Measurements from ENCODE around the gene HDAC10.

HDAC10 gene

GRCh38 chr22:50283821-50284220, 32.8 kb upstream of the HDAC10 start:
- H3K4me3 ChIP-seq (ENCODE audit: insufficient read depth, low read depth, low read length) = no peak overlapping the region
- no peak overlapping the region for H3K27ac ChIP-seq (ENCODE audit: insufficient read depth, low read depth, low read length, poor library complexity, severe bottlenecking)
- no peaks in the 10 kb centered on the region for H3K9me3 ChIP-seq (ENCODE audit: control insufficient read depth, low read length)
- H3K36me3 ChIP-seq (ENCODE audit: control insufficient read depth, insufficient read depth, low read length) = peaks cover 58% of the 10 kb centered on the region
- WGBS, 2 experiments = 97 to 98% methylated on average over 30 of the region's 30 CpGs
- no peaks in the 10 kb centered on the region for H3K27me3 ChIP-seq (ENCODE audit: control insufficient read depth, insufficient read depth, low read length, poor library complexity, severe bottlenecking)
- no peaks in the 10 kb centered on the region for H3K4me1 ChIP-seq (ENCODE audit: control insufficient read depth, insufficient read depth, low read length)

- Histone ChIP-seq H3K36me3 (ENCODE audit: control insufficient read depth, insufficient read depth, low read length) (peaks cover 62% of the 10 kb centered on the region), H3K27me3 (ENCODE audit: control insufficient read depth, insufficient read depth, low read length, poor library complexity, severe bottlenecking) (no peaks in the 10 kb centered on the region), H3K4me1 (ENCODE audit: control insufficient read depth, insufficient read depth, low read length) (no peaks in the 10 kb centered on the region), H3K27ac (ENCODE audit: insufficient read depth, low read depth, low read length, poor library complexity, severe bottlenecking) (no peak overlapping the region), H3K4me3 (ENCODE audit: insufficient read depth, low read depth, low read length) (no peak overlapping the region), H3K9me3 (ENCODE audit: control insufficient read depth, low read length) (no peaks in the 10 kb centered on the region)
- WGBS, 2 experiments = 96% methylated on average over 45 of the region's 45 CpGs
Measured at GRCh38 chr22:50282361-50283155, 31.5 kb upstream of the HDAC10 start.

DNA sequence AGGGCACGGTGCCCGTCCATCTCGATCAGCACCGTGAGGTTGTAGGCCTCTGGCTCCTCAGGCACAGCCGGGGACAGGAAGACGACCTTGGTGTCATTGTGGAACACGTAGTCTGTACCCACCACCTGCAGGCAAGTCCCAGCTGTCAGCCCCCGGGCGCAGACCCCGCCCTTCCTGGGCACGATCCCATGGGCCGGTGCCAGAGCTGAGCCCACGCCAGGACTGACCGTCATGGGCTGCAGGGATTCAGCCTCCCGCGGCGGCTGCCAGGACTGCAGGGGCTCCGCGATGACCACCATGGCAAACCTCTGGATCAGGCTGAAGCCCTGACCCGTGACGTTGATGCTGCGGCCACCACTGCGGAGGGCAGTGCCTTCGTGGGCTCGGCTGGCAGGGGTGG, 30.9 kb upstream of the HDAC10 start:
- peaks cover 67% of the 10 kb centered on the region for H3K36me3 ChIP-seq (ENCODE audit: control insufficient read depth, insufficient read depth, low read length)
- 95 to 96% methylated on average over 25 of the region's 25 CpGs for WGBS, 2 experiments
- no peak overlapping the region for H3K27ac ChIP-seq (ENCODE audit: insufficient read depth, low read depth, low read length, poor library complexity, severe bottlenecking)
- no peak overlapping the region for H3K4me3 ChIP-seq (ENCODE audit: insufficient read depth, low read depth, low read length)
- no peaks in the 10 kb centered on the region for H3K4me1 ChIP-seq (ENCODE audit: control insufficient read depth, insufficient read depth, low read length)
- H3K27me3 ChIP-seq (ENCODE audit: control insufficient read depth, insufficient read depth, low read length, poor library complexity, severe bottlenecking) = no peaks in the 10 kb centered on the region
- no peaks in the 10 kb centered on the region for H3K9me3 ChIP-seq (ENCODE audit: control insufficient read depth, low read length)

- H3K27me3 ChIP-seq (ENCODE audit: control insufficient read depth, insufficient read depth, low read length, poor library complexity, severe bottlenecking) = no peaks in the 10 kb centered on the region
- no peak overlapping the region for H3K4me3 ChIP-seq (ENCODE audit: insufficient read depth, low read depth, low read length)
- peaks cover 68% of the 10 kb centered on the region for H3K36me3 ChIP-seq (ENCODE audit: control insufficient read depth, insufficient read depth, low read length)
- WGBS, 2 experiments = 96 to 97% methylated on average over 36 of the region's 36 CpGs
- H3K4me1 ChIP-seq (ENCODE audit: control insufficient read depth, insufficient read depth, low read length) = no peaks in the 10 kb centered on the region
- no peaks in the 10 kb centered on the region for H3K9me3 ChIP-seq (ENCODE audit: control insufficient read depth, low read length)
- H3K27ac ChIP-seq (ENCODE audit: insufficient read depth, low read depth, low read length, poor library complexity, severe bottlenecking) = no peak overlapping the region
Measured at GRCh38 chr22:50281384-50281760, 30.3 kb upstream of the HDAC10 start.

DNA sequence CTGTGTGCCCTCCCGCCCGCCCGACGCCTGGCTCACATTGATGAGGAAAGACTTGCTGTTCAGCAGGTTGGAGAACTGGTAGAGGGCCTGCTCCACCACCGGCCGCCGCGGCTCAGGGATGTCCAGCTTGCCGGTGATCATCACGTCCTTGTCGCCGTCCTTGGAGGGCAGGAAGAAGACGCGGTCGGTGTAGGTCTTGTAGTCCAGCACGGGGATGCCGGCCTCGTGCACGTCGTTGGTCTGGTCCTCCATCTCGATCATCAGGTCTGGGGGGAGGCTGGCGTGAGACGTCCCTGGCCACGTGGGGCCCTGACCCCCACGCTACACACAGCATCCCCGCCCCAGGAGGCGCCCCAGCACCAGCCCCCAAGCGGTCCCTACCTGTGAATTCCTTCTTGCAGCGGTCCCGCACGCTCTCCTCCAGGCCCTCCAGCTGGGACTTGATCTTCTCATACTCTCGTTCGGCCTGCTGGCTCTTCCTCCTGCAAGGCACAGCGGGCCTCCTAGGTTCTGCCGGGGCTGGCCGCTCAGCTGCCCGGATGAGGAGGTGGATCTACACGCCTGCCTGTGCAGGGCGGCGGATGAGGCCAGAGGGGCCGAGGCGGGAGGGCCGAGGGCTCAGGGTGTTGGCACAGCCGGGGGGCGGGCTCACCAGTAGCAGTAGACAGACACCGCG, 29.8 kb upstream of the HDAC10 start:
- peaks cover 68% of the 10 kb centered on the region for H3K36me3 ChIP-seq (ENCODE audit: control insufficient read depth, insufficient read depth, low read length)
- H3K9me3 ChIP-seq (ENCODE audit: control insufficient read depth, low read length) = no peaks in the 10 kb centered on the region
- H3K27ac ChIP-seq (ENCODE audit: insufficient read depth, low read depth, low read length, poor library complexity, severe bottlenecking) = no peak overlapping the region
- no peaks in the 10 kb centered on the region for H3K27me3 ChIP-seq (ENCODE audit: control insufficient read depth, insufficient read depth, low read length, poor library complexity, severe bottlenecking)
- 96 to 97% methylated on average over 47 of the region's 47 CpGs for WGBS, 2 experiments
- H3K4me3 ChIP-seq (ENCODE audit: insufficient read depth, low read depth, low read length) = no peak overlapping the region
- H3K4me1 ChIP-seq (ENCODE audit: control insufficient read depth, insufficient read depth, low read length) = no peaks in the 10 kb centered on the region

GRCh38 chr22:50280022-50280707, 29.1 kb upstream of the HDAC10 start:
- no peaks in the 10 kb centered on the region for H3K9me3 ChIP-seq (ENCODE audit: control insufficient read depth, low read length)
- peaks cover 72% of the 10 kb centered on the region for H3K36me3 ChIP-seq (ENCODE audit: control insufficient read depth, insufficient read depth, low read length)
- H3K27ac ChIP-seq (ENCODE audit: insufficient read depth, low read depth, low read length, poor library complexity, severe bottlenecking) = no peak overlapping the region
- H3K27me3 ChIP-seq (ENCODE audit: control insufficient read depth, insufficient read depth, low read length, poor library complexity, severe bottlenecking) = no peaks in the 10 kb centered on the region
- peaks cover 3% of the 10 kb centered on the region for H3K4me1 ChIP-seq (ENCODE audit: control insufficient read depth, insufficient read depth, low read length)
- H3K4me3 ChIP-seq (ENCODE audit: insufficient read depth, low read depth, low read length) = no peak overlapping the region
- 97% methylated on average over 38 of the region's 38 CpGs for WGBS, 2 experiments

DNA sequence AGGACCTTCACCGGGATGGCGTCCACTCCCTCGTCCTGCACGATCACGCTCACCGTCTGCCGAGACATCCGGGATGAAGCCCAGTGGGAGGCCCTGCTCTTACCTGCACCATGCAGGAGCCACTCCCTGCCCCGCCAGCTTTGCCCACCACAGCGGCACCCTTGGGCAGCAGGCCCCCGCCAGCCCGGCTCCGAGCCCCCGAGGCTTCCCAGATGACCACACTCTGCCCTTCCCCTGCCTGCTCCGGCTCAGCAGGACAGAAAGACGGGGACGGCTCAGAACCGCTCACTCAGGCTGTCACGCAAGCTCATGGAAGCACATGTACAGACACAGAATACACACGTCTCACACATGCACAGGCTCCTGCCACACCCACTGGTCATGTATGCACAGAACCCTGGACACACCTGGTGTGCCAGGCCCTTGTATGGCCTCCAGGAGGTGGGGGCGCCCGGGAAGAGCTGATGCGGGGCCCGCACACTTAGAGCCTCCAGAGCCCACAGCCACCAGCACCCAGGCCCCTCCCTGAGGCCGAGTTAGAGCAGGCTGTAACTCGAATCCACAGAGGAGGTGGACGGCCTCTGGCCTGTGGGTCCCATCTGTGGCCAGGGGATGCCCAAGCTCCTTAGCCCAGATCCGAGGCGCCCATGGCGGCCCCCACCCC, 28.0 kb upstream of the HDAC10 start:
- Histone ChIP-seq H3K9me3 (ENCODE audit: control insufficient read depth, low read length) (no peaks in the 10 kb centered on the region), H3K27ac (ENCODE audit: insufficient read depth, low read depth, low read length, poor library complexity, severe bottlenecking) (no peak overlapping the region), H3K27me3 (ENCODE audit: control insufficient read depth, insufficient read depth, low read length, poor library complexity, severe bottlenecking) (no peaks in the 10 kb centered on the region), H3K4me1 (ENCODE audit: control insufficient read depth, insufficient read depth, low read length) (peaks cover 8% of the 10 kb centered on the region), H3K36me3 (ENCODE audit: control insufficient read depth, insufficient read depth, low read length) (peaks cover 66% of the 10 kb centered on the region), H3K4me3 (ENCODE audit: insufficient read depth, low read depth, low read length) (no peak overlapping the region)
- 93 to 95% methylated on average over 30 of the region's 30 CpGs for WGBS, 2 experiments

GRCh38 chr22:50278461-50278860, 27.4 kb upstream of the HDAC10 start:
- 96 to 97% methylated on average over 21 of the region's 21 CpGs for WGBS, 2 experiments
- Histone ChIP-seq H3K27me3 (ENCODE audit: control insufficient read depth, insufficient read depth, low read length, poor library complexity, severe bottlenecking) (no peaks in the 10 kb centered on the region), H3K36me3 (ENCODE audit: control insufficient read depth, insufficient read depth, low read length) (peaks cover 65% of the 10 kb centered on the region), H3K9me3 (ENCODE audit: control insufficient read depth, low read length) (no peaks in the 10 kb centered on the region), H3K4me1 (ENCODE audit: control insufficient read depth, insufficient read depth, low read length) (peaks cover 9% of the 10 kb centered on the region), H3K27ac (ENCODE audit: insufficient read depth, low read depth, low read length, poor library complexity, severe bottlenecking) (no peak overlapping the region), H3K4me3 (ENCODE audit: insufficient read depth, low read depth, low read length) (no peak overlapping the region)

DNA sequence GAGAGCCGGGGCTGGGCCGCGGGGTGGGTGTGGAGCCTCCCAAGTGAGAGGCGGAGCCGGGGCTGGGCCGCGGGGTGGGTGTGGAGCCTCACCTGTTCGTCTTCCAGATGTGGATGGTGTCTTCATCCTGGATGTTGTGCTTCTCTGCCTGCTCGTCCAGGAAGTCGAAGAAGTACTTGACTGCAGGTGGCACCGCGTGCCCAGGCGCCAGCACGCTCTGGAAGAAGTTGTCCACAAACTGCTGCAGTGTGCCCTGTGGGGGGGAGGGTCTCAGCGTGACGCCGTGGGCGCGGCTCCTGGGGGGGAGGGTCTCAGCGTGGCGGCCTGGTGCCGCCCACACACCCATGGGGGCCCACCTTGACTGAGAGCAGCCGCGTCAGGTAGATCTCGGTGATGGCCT, 26.7 kb upstream of the HDAC10 start:
- H3K27me3 ChIP-seq (ENCODE audit: control insufficient read depth, insufficient read depth, low read length, poor library complexity, severe bottlenecking) = no peaks in the 10 kb centered on the region
- peaks cover 60% of the 10 kb centered on the region for H3K36me3 ChIP-seq (ENCODE audit: control insufficient read depth, insufficient read depth, low read length)
- H3K4me1 ChIP-seq (ENCODE audit: control insufficient read depth, insufficient read depth, low read length) = peaks cover 12% of the 10 kb centered on the region
- no peak overlapping the region for H3K4me3 ChIP-seq (ENCODE audit: insufficient read depth, low read depth, low read length)
- no peaks in the 10 kb centered on the region for H3K9me3 ChIP-seq (ENCODE audit: control insufficient read depth, low read length)
- WGBS, 2 experiments = 94% methylated on average over 25 of the region's 25 CpGs
- H3K27ac ChIP-seq (ENCODE audit: insufficient read depth, low read depth, low read length, poor library complexity, severe bottlenecking) = no peak overlapping the region

DNA sequence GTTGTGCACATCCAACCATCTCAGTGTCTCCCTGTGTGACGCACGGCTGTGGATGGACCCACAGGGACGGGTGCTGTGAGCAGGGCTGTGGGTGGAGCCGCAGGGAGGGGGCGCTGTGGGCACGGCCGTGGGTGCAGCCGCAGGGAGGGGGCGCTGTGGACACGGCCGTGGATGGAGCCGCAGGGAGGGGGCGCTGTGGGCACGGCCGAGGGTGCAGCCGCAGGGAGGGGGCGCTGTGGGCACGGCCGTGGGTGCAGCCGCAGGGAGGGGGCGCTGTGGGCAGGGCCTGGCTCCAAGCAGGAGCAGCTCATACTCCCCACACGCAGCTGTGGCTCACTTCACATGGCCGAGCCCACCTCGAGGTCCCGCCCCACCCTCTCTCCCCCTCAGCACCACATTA, 25.1 kb upstream of the HDAC10 start:
- Histone ChIP-seq H3K4me3 (ENCODE audit: insufficient read depth, low read depth, low read length) (no peak overlapping the region), H3K36me3 (ENCODE audit: control insufficient read depth, insufficient read depth, low read length) (peaks cover 47% of the 10 kb centered on the region), H3K27ac (ENCODE audit: insufficient read depth, low read depth, low read length, poor library complexity, severe bottlenecking) (no peak overlapping the region), H3K27me3 (ENCODE audit: control insufficient read depth, insufficient read depth, low read length, poor library complexity, severe bottlenecking) (peaks cover 5% of the 10 kb centered on the region), H3K4me1 (ENCODE audit: control insufficient read depth, insufficient read depth, low read length) (peaks cover 24% of the 10 kb centered on the region), H3K9me3 (ENCODE audit: control insufficient read depth, low read length) (no peaks in the 10 kb centered on the region)
- 84 to 86% methylated on average over 25 of the region's 25 CpGs for WGBS, 2 experiments
